Neuronal stem cell (in vitro differentiated cells): ENCODE results near the gene TBL2.

Experiments used
- DNase-seq: peaks from one replicate; pipeline ENCODE4 v3.0.0-alpha.2; 2013; ENCODE audit warnings: low spot score
- H2AFZ ChIP-seq: one replicate; pipeline ENCODE4 v1.6.1; 2013; ENCODE audit warnings: mild to moderate bottlenecking, low read length, inconsistent platforms
- H2AK5ac ChIP-seq: 2 replicates; pipeline ENCODE4 v1.6.1; 2013; ENCODE audit warnings: low read depth, mild to moderate bottlenecking, inconsistent platforms, low read length, moderate library complexity, mixed read lengths
- H2BK120ac ChIP-seq: 2 replicates; pipeline ENCODE4 v1.6.1; 2013; ENCODE audit warnings: low read depth, mild to moderate bottlenecking, inconsistent platforms, low read length, moderate library complexity, mixed read lengths
- H2BK12ac ChIP-seq: one replicate; pipeline ENCODE4 v1.6.1; 2013; ENCODE audit warnings: low read length, inconsistent platforms
- H2BK15ac ChIP-seq: 2 replicates; pipeline ENCODE4 v1.6.1; 2013; ENCODE audit warnings: mild to moderate bottlenecking, low read length, inconsistent platforms, mixed read lengths
- H2BK5ac ChIP-seq: one replicate; pipeline ENCODE4 v1.6.1; 2013; ENCODE audit warnings: inconsistent platforms, mild to moderate bottlenecking, low read length, moderate library complexity
- H3K14ac ChIP-seq: one replicate; pipeline ENCODE4 v1.6.1; 2013; ENCODE audit warnings: low read length, inconsistent platforms
- H3K18ac ChIP-seq: 2 replicates; pipeline ENCODE4 v1.6.1; 2013; ENCODE audit warnings: low read length, inconsistent platforms
- H3K23ac ChIP-seq: 2 replicates; pipeline ENCODE4 v1.6.1; 2013; ENCODE audit warnings: low read depth, mild to moderate bottlenecking, mixed read lengths, low read length, inconsistent platforms; ENCODE audit not compliant: poor library complexity
- H3K27ac ChIP-seq: replicated peaks from 3 replicates; pipeline ENCODE4 v1.5.1; 2013; ENCODE audit warnings: low read length, inconsistent platforms
- H3K27me3 ChIP-seq, 3 experiments: 2 replicates each; pipeline ENCODE4 v1.6.1; 2013; ENCODE audit warnings: low read length in 3 of 3, mild to moderate bottlenecking in 2 of 3, inconsistent platforms in 1 of 3, low read depth in 1 of 3, mixed read lengths in 1 of 3, moderate library complexity in 1 of 3; ENCODE audit not compliant: control insufficient read depth in 3 of 3, insufficient read depth in 3 of 3
- H3K36me3 ChIP-seq, 2 donors: replicated peaks in 1 of 2; 2 replicates each; pipeline ENCODE4 v1.6.1; 2013; ENCODE audit warnings: low read length in 2 of 2; ENCODE audit not compliant: control insufficient read depth in 2 of 2, insufficient read depth in 2 of 2
- H3K4ac ChIP-seq: 2 replicates; pipeline ENCODE4 v1.6.1; 2013; ENCODE audit warnings: inconsistent platforms, mild to moderate bottlenecking, low read length, moderate library complexity
- H3K4me1 ChIP-seq, 2 donors: 1 replicate in 1 of 2; 2 replicates in 1 of 2; pipeline ENCODE4 v1.6.1; 2013; ENCODE audit warnings: low read length in 2 of 2, low read depth in 1 of 2; ENCODE audit not compliant: control insufficient read depth in 2 of 2, insufficient read depth in 1 of 2
- H3K4me2 ChIP-seq: one replicate; pipeline ENCODE4 v1.6.1; 2013; ENCODE audit warnings: mild to moderate bottlenecking, low read length, inconsistent platforms; ENCODE audit not compliant: insufficient read depth, poor library complexity, severe bottlenecking
- H3K4me3 ChIP-seq, 2 donors: 2 replicates each; pipeline ENCODE4 v1.5.1; 2013; ENCODE audit warnings: low read length in 2 of 2, mild to moderate bottlenecking in 2 of 2, inconsistent platforms in 1 of 2, moderate library complexity in 1 of 2
- H3K79me1 ChIP-seq: one replicate; pipeline ENCODE4 v1.6.1; 2013; ENCODE audit warnings: low read depth, mild to moderate bottlenecking, inconsistent platforms, low read length, moderate library complexity
- H3K9ac ChIP-seq: one replicate; pipeline ENCODE4 v1.6.1; 2013; ENCODE audit warnings: mild to moderate bottlenecking, low read depth, low read length, inconsistent platforms; ENCODE audit not compliant: poor library complexity
- H3K9me3 ChIP-seq, 2 donors: replicated peaks in 1 of 2; 2 replicates each; pipeline versions ENCODE3 to v1.6.1; 2013; ENCODE audit warnings: low read length in 2 of 2, mild to moderate bottlenecking in 2 of 2, inconsistent platforms in 1 of 2, low read depth in 1 of 2, mixed read lengths in 1 of 2, moderate library complexity in 1 of 2; ENCODE audit not compliant: control insufficient read depth in 2 of 2, insufficient read depth in 1 of 2
- H4K8ac ChIP-seq: one replicate; pipeline ENCODE4 v1.6.1; 2013; ENCODE audit warnings: low read depth, mild to moderate bottlenecking, inconsistent platforms, low read length, moderate library complexity
- H4K91ac ChIP-seq: one replicate; pipeline ENCODE4 v1.6.1; 2013; ENCODE audit warnings: low read length, low read depth, mild to moderate bottlenecking, inconsistent platforms; ENCODE audit not compliant: poor library complexity
- WGBS, 2 donors: extraction: QIAGEN DNeasy Blood & Tissue Kit; methylation state at CpG; one replicate each; pipeline ENCODE4 v1.1.7; 2013; ENCODE audit warnings: missing lambda C conversion rate in 2 of 2, mixed read lengths in 1 of 2; ENCODE audit not compliant: insufficient read length in 2 of 2, insufficient replicate concordance in 1 of 2; ENCODE audit errors: extremely low coverage in 2 of 2; 5-methylcytosine and 5-hydroxymethylcytosine counted together

The TBL2 gene

GRCh38 chr7:73549176-73549575 lies 29.2 kb downstream of the TBL2 start:
- no peak for DNase-seq
- Histone ChIP-seq H3K18ac (no peak overlapping the region), H2BK5ac (no peak overlapping the region), H2BK120ac (no peak overlapping the region), H3K9me3 (peaks cover 2 to 3% of the 10 kb centered on the region in 2 donors), H3K4me1 (no peaks in the 10 kb centered on the region), H3K36me3 (peaks cover 4 to 67% of the 10 kb centered on the region in 2 donors), H3K14ac (no peak overlapping the region), H2BK15ac (no peak overlapping the region), H3K79me1 (peaks cover 10% of the 10 kb centered on the region), H3K27me3 (no peaks in the 10 kb centered on the region), H2AFZ (no peak overlapping the region), H3K4me2 (no peak overlapping the region), H4K8ac (no peak overlapping the region), H2AK5ac (no peak overlapping the region), H3K4ac (no peak overlapping the region), H4K91ac (no peak overlapping the region), H3K4me3 (no peak overlapping the region), H2BK12ac (no peak overlapping the region), H3K23ac (no peak overlapping the region), H3K9ac (no peak overlapping the region), H3K27ac (no peak overlapping the region)
- WGBS, 2 donors = no CpG with 5 or more reads among the region's 4 CpGs

GRCh38 chr7:73547841-73548240 lies 30.5 kb downstream of the TBL2 start:
- no peak overlapping the region for H3K4me3 ChIP-seq

GRCh38 chr7:73544678-73545077 lies 33.7 kb downstream of the TBL2 start:
- Histone ChIP-seq H3K27ac (no peak overlapping the region), H3K18ac (no peak overlapping the region), H2BK15ac (no peak overlapping the region), H4K91ac (no peak overlapping the region), H2AFZ (no peak overlapping the region), H3K9me3 (no peaks in the 10 kb centered on the region), H4K8ac (no peak overlapping the region), H3K14ac (no peak overlapping the region), H3K79me1 (peaks cover 3% of the 10 kb centered on the region), H2AK5ac (no peak overlapping the region), H3K4me2 (no peak overlapping the region), H3K4me1 (no peaks in the 10 kb centered on the region), H2BK120ac (no peak overlapping the region), H3K27me3 (no peaks in the 10 kb centered on the region), H3K4ac (no peak overlapping the region), H3K36me3 (peaks cover 20 to 66% of the 10 kb centered on the region in 2 donors), H3K4me3 (no peak overlapping the region), H3K9ac (no peak overlapping the region), H3K23ac (no peak overlapping the region), H2BK5ac (no peak overlapping the region), H2BK12ac (no peak overlapping the region)
- WGBS, 2 donors = no CpG with 5 or more reads among the region's 2 CpGs
- DNase-seq = no peak

More at GRCh38 chr7:73547841-73548240, 30.5 kb downstream of the TBL2 start:
- Histone ChIP-seq H4K8ac (no peak overlapping the region), H3K14ac (no peak overlapping the region), H2BK5ac (no peak overlapping the region), H3K79me1 (peaks cover 5% of the 10 kb centered on the region), H2BK15ac (no peak overlapping the region), H3K23ac (no peak overlapping the region), H2AFZ (no peak overlapping the region), H3K27ac (no peak overlapping the region), H3K36me3 (peaks cover 5 to 72% of the 10 kb centered on the region in 2 donors), H3K4me1 (no peaks in the 10 kb centered on the region), H2BK120ac (no peak overlapping the region), H3K4ac (no peak overlapping the region), H2AK5ac (no peak overlapping the region), H3K9ac (no peak overlapping the region), H3K27me3 (no peaks in the 10 kb centered on the region), H4K91ac (no peak overlapping the region), H3K4me2 (no peak overlapping the region), H3K9me3 (peaks cover 2 to 3% of the 10 kb centered on the region in 2 donors), H2BK12ac (no peak overlapping the region), H3K18ac (no peak overlapping the region)
- no peak for DNase-seq
- WGBS, 2 donors = no CpG with 5 or more reads among the region's 9 CpGs

GRCh38 chr7:73541722-73542121 lies 36.7 kb downstream of the TBL2 start:
- H4K91ac ChIP-seq = no peak overlapping the region
- no peak for DNase-seq
- no peak overlapping the region for H2AFZ ChIP-seq
- no peak overlapping the region for H2BK120ac ChIP-seq
- no peak overlapping the region for H3K14ac ChIP-seq
- WGBS, 2 donors = no CpG with 5 or more reads among the region's 10 CpGs
- no peak overlapping the region for H3K18ac ChIP-seq
- no peak overlapping the region for H4K8ac ChIP-seq
- H3K4ac ChIP-seq = no peak overlapping the region
- H2BK5ac ChIP-seq = no peak overlapping the region
- peaks cover 37 to 66% of the 10 kb centered on the region in 2 donors for H3K36me3 ChIP-seq
- no peak overlapping the region for H3K27ac ChIP-seq
- no peak overlapping the region for H3K4me3 ChIP-seq
- no peak overlapping the region for H3K23ac ChIP-seq
- H3K27me3 ChIP-seq = no peaks in the 10 kb centered on the region
- no peak overlapping the region for H3K4me2 ChIP-seq
- H3K4me1 ChIP-seq = no peaks in the 10 kb centered on the region
- no peaks in the 10 kb centered on the region for H3K9me3 ChIP-seq
- no peak overlapping the region for H3K9ac ChIP-seq
- H3K79me1 ChIP-seq = peaks cover 3% of the 10 kb centered on the region
- H2AK5ac ChIP-seq = no peak overlapping the region
- no peak overlapping the region for H2BK12ac ChIP-seq
- H2BK15ac ChIP-seq = no peak overlapping the region
